MCF 10A (cell line): ENCODE results near the gene REN. TPM values are rescaled to one million over a fixed set of nuclear protein-coding genes. Genes with fewer than 3 reads are reported as not detected.

ENCODE experiments used
- BruUV-seq: library from RNA; stranded (reverse); fragments of 400-500 nt; replicated peaks from 2 replicates; lab custom pipeline; 2021; lab: Mats Ljungman, UMichigan
- CTCF ChIA-PET: fragments of 300-600 bp; sonication (Branson Sonifier 250); formaldehyde crosslinking; extraction: SDS; loops from one replicate; lab custom pipeline; 2021; ENCODE audit warnings: antibody characterized with exemption, inconsistent platforms; lab: Yijun Ruan, JAX
- POLR2A ChIA-PET: fragments of 300-600, 350-650 bp; sonication (Branson Sonifier 250); formaldehyde crosslinking; extraction: SDS; loops from one replicate; lab custom pipeline; 2020; ENCODE audit warnings: antibody characterized with exemption, inconsistent platforms; lab: Yijun Ruan, JAX
- DNase-seq: peaks from one replicate; pipeline ENCODE4 v3.0.0-alpha.2; 2018; ENCODE audit not compliant: unreplicated experiment
- H3K27ac Mint-ChIP-seq: one replicate; pipeline ENCODE4 v1.8.0; 2022; ENCODE audit warnings: mild to moderate bottlenecking, low read depth, mixed read lengths; ENCODE audit not compliant: unreplicated experiment
- H3K27me3 Mint-ChIP-seq: one replicate; pipeline ENCODE4 v1.8.0; 2022; ENCODE audit warnings: mixed read lengths; ENCODE audit not compliant: insufficient read depth, unreplicated experiment
- H3K36me3 Mint-ChIP-seq: one replicate; pipeline ENCODE4 v1.8.0; 2022; ENCODE audit warnings: mild to moderate bottlenecking, moderate library complexity, mixed read lengths; ENCODE audit not compliant: insufficient read depth, unreplicated experiment
- H3K4me1 Mint-ChIP-seq: one replicate; pipeline ENCODE4 v1.8.0; 2022; ENCODE audit warnings: mixed read lengths; ENCODE audit not compliant: insufficient read depth, unreplicated experiment
- H3K4me3 Mint-ChIP-seq: one replicate; pipeline ENCODE4 v1.8.0; 2022; ENCODE audit warnings: mild to moderate bottlenecking, moderate library complexity, mixed read lengths; ENCODE audit not compliant: unreplicated experiment
- H3K9me3 Mint-ChIP-seq: one replicate; pipeline ENCODE4 v1.8.0; 2022; ENCODE audit warnings: mixed read lengths; ENCODE audit not compliant: unreplicated experiment
- intact Hi-C: fragments of 100-400 bp; cut with micrococcal nuclease; formaldehyde crosslinking; loops from 2 replicates; pipeline ENCODE4 v1.14.1; 2022
- total RNA-seq: library from RNA; stranded (reverse); gene quantifications from 2 replicates; pipeline ENCODE4 v1.2.3, GENCODE V29; 2022
- TF ChIP-seq, protein P1 (sequence below): fragments of 200-600 bp; IDR thresholded peaks from one replicate; pipeline ENCODE4 v1.8.0; 2022; ENCODE audit warnings: antibody characterized with exemption, mild to moderate bottlenecking; ENCODE audit not compliant: unreplicated experiment

Gene REN
- total RNA-seq, 1 experiment from 2014 or later: not detected

GRCh38 chr1:204178487-204179281 is 12.5 kb upstream of the REN start:
- POLR2A ChIA-PET: interaction anchor here (0.5 kb wide), 1 partner anchor 1572 kb away, joined by 3 read pairs; no protein-coding TSS in a partner anchor
- BruUV-seq: no TSS peak
- TF ChIP-seq, protein P1, sequence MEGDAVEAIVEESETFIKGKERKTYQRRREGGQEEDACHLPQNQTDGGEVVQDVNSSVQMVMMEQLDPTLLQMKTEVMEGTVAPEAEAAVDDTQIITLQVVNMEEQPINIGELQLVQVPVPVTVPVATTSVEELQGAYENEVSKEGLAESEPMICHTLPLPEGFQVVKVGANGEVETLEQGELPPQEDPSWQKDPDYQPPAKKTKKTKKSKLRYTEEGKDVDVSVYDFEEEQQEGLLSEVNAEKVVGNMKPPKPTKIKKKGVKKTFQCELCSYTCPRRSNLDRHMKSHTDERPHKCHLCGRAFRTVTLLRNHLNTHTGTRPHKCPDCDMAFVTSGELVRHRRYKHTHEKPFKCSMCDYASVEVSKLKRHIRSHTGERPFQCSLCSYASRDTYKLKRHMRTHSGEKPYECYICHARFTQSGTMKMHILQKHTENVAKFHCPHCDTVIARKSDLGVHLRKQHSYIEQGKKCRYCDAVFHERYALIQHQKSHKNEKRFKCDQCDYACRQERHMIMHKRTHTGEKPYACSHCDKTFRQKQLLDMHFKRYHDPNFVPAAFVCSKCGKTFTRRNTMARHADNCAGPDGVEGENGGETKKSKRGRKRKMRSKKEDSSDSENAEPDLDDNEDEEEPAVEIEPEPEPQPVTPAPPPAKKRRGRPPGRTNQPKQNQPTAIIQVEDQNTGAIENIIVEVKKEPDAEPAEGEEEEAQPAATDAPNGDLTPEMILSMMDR: no peak

DNA sequence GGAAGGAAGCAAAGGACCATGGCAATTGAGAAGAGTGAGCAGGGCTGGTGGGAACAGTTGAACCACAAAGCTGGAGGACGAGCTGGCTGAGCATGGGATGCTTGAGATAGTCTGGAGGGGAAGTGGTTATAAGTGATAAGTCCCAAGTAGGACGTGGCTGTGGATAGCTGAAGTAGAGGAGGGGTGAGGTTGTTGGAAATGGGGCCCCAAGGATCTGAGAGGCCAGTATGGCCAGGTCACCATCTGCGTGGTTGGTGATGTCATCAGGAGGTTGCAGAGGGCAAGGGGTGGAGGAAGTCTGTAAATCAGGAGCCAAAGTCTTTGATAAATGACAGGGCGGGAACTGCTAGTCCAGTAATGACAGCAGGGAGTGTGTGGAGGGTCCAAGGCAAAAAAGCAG is 11.0 kb upstream of the REN start:
- POLR2A ChIA-PET: interaction anchor here (1.4 to 1.5 kb wide), 2 partner anchors 9 to 22 kb away, joined by 3 to 4 read pairs; no protein-coding TSS in a partner anchor
- no peak overlapping the region for H3K27ac Mint-ChIP-seq
- CTCF ChIA-PET: interaction anchor here (0.5 to 12.1 kb wide), 5 partner anchors 12 to 361 kb away, joined by 3 to 135 read pairs (median 5); partner anchors contain the start of gene REN
- BruUV-seq: no TSS peak
- no peaks in the 10 kb centered on the region for H3K27me3 Mint-ChIP-seq
- TF ChIP-seq, protein P1: no peak
- H3K36me3 Mint-ChIP-seq: no peaks in the 10 kb centered on the region
- no peak for DNase-seq
- H3K9me3 Mint-ChIP-seq: no peaks in the 10 kb centered on the region
- no peak overlapping the region for H3K4me3 Mint-ChIP-seq
- intact Hi-C loops: no loop called here
- H3K4me1 Mint-ChIP-seq: no peaks in the 10 kb centered on the region

More at GRCh38 chr1:204178487-204179281, 12.5 kb upstream of the REN start:
- no peak for DNase-seq
- CTCF ChIA-PET: interaction anchor here (0.6 to 12.1 kb wide), 9 partner anchors 14 to 469 kb away, joined by 3 to 135 read pairs (median 4); partner anchors contain the start of gene REN
- Mint-ChIP-seq H3K4me1 (no peaks in the 10 kb centered on the region), H3K27me3 (no peaks in the 10 kb centered on the region), H3K4me3 (no peak overlapping the region), H3K27ac (no peak overlapping the region), H3K9me3 (no peaks in the 10 kb centered on the region), H3K36me3 (no peaks in the 10 kb centered on the region)
- intact Hi-C loops: no loop called here

DNA sequence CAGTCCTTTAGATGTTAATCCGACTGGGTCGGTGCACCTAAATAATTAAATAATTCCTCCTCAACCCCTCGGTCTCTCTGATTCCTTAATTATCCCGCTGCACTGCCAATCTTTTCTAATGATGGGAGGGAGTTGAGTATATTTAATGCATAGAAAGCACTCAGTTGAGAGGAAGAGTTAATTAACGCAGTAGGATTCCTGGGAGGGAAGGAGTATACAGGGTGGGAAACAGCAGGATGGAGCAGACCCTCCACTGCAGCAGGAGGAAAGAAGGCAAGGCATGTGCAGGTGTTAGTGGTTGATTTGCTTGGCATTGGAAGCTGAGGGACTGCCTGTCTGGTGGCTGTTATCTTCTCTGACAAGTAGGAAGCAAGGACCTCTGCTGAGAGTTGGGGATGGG is 9.9 kb upstream of the REN start:
- CTCF ChIA-PET: interaction anchor here (0.8 to 12.1 kb wide), 7 partner anchors 11 to 204 kb away, joined by 3 to 135 read pairs (median 5); partner anchors contain the start of gene REN
- H3K4me1 Mint-ChIP-seq: peaks cover 7% of the 10 kb centered on the region
- TF ChIP-seq, protein P1: no peak
- POLR2A ChIA-PET: interaction anchor here (0.9 to 1.4 kb wide), 4 partner anchors 8 to 22 kb away, joined by 3 to 4 read pairs (median 4); no protein-coding TSS in a partner anchor
- no TSS peak for BruUV-seq
- DNase-seq: no peak
- H3K4me3 Mint-ChIP-seq: no peak overlapping the region
- no peak overlapping the region for H3K27ac Mint-ChIP-seq
- intact Hi-C loops: no loop called here
- no peaks in the 10 kb centered on the region for H3K9me3 Mint-ChIP-seq
- H3K36me3 Mint-ChIP-seq: no peaks in the 10 kb centered on the region
- H3K27me3 Mint-ChIP-seq: no peaks in the 10 kb centered on the region

- H3K36me3 Mint-ChIP-seq: no peaks in the 10 kb centered on the region
- intact Hi-C loops: no loop called here
- peaks cover 7% of the 10 kb centered on the region for H3K4me1 Mint-ChIP-seq
- CTCF ChIA-PET: interaction anchor here (0.7 to 12.1 kb wide), 9 partner anchors 10 to 222 kb away, joined by 3 to 135 read pairs (median 4); partner anchors contain the start of gene REN
- H3K9me3 Mint-ChIP-seq: no peaks in the 10 kb centered on the region
- no peak for DNase-seq
- H3K27me3 Mint-ChIP-seq: no peaks in the 10 kb centered on the region
- TF ChIP-seq, protein P1: no peak
- no peak overlapping the region for H3K4me3 Mint-ChIP-seq
- POLR2A ChIA-PET: interaction anchor here (0.6 to 1.2 kb wide), 4 partner anchors 8 to 110 kb away, joined by 3 to 4 read pairs (median 4); no protein-coding TSS in a partner anchor
- BruUV-seq: no TSS peak
- H3K27ac Mint-ChIP-seq: no peak overlapping the region
These were observed 8.8 kb upstream of the REN start for GRCh38 chr1:204174958-204175357.
